NCI-H446 (cell line): Measurements from ENCODE around the gene CETP.
"Not testable (repeated sequence)": the region's sequence is repeated elsewhere in the genome, so short reads cannot be mapped to it uniquely, and the experiment has no call there.

ENCODE experiments used
- DNase-seq, 2 experiments: peaks; one replicate each; lab custom pipeline; 2025; lab: John Stamatoyannopoulos, UW

The CETP gene

GRCh38 chr16:56997931-56998330 lies 36.2 kb downstream of the CETP start:
- DNase-seq, result no peak

DNA sequence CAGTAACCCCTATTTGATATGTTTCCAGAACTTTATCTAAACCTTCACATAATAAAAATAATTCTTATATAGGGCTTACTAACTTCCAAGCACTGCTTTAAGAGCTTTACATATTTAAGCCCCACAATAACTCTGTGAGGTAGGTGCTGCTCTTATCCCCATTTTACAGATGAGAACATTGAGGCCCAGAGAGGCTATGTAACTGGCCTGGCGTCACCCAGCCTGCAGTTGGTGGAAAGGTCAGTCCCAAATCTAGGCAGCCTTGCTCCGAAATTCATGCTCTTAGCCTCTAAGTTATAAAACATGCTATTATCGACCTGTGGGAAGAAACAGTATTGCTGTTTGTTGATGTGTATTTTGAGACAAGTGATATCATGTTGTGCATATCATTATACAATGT lies 36.6 kb downstream of the CETP start:
- no peak for DNase-seq

- DNase-seq, result no peak
These were observed 37.1 kb downstream of the CETP start for GRCh38 chr16:56998861-56999260.

GRCh38 chr16:56999409-57000270 lies 37.9 kb downstream of the CETP start:
- DNase-seq, result no peak

DNA sequence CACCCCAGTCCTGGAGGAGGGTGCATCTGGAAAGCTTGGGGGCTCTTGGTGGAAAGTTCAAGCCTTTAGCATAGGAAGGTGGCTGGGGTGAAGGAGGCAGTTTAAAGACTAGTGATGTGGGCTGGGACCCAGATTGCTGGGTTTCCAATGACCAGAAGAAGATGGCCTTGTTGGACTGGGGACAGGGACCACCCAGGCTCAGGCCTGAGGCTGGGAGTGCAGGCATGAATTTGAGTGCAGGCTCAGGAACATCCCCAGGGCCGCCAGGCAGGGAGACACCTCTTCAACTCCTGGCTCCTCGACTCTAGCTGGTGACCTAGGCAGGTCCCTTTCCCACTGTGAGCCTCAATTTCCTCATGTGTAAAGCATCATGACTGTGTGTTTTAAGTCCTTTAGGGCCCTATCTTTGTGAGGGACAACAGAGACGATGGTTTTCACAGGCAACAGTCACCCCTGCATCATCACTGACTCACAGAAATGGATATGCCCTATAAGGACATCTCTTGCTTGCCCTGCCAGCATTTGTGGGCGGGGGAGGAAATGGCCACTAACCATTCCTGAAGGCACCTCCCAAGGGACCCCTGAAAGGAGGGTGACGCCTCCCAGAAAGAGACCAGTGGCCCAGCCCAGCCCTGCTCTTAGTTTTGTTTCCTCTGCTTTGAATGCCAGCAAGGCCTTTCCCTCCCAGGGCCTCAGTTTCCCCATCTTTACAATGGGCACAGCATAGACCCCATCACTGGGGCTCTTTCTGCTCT lies 38.7 kb downstream of the CETP start:
- no peak for DNase-seq

- no peak for DNase-seq
These were observed 39.4 kb downstream of the CETP start for GRCh38 chr16:57001026-57001679.

DNA sequence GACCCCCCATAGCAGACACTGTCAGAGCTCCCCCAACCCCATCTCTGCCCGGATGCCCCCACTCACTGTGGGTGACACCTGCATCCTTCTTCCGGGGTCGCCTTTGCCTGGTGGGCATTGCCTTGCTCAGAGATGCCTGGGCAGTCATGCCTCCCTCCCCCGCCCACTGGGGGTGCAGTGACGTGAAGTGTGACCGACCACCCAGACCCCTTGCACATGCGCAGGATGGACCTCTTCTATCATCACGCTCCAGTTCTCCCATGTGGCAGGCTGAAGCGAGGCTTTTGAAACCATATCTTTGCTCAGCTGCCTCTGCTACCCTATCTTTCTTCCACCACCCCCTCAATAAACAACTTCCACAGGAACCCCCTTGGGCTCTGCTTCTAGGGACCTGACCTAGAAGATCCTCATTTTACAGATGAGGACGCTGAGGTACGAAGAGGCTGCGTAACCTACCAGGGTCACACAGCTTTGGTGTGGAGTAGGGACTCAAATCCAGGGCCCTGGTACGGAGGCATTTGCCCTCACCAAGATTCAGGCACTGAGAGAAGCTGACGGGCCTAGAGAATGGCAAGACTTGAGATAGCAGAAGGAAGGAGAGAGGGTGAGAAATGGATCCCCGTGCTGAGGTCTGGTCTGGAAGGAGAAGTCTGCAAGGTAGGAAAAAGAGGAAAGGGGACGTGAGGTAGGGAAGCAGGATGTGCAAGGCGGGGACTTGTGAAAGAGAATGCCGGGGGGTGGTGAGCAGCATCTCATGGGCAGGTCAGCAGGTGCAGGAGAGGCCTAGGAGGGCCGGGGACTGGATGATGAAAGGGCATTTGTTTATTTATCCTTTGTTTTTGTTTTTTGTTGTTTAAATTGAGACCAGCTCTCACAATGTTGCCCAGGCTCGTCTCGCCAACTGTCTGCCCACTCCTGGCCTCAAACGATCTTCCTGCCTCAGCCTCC lies 42.0 kb downstream of the CETP start:
- no peak for DNase-seq

- no peak for DNase-seq
These were observed 42.9 kb downstream of the CETP start for GRCh38 chr16:57004387-57005250.

- not testable (repeated sequence) for DNase-seq
These were observed 43.8 kb downstream of the CETP start for GRCh38 chr16:57005597-57005996.

GRCh38 chr16:57007050-57007449 lies 45.3 kb downstream of the CETP start:
- DNase-seq, result no peak

GRCh38 chr16:57007530-57007929 lies 45.8 kb downstream of the CETP start:
- DNase-seq, result no peak

DNA sequence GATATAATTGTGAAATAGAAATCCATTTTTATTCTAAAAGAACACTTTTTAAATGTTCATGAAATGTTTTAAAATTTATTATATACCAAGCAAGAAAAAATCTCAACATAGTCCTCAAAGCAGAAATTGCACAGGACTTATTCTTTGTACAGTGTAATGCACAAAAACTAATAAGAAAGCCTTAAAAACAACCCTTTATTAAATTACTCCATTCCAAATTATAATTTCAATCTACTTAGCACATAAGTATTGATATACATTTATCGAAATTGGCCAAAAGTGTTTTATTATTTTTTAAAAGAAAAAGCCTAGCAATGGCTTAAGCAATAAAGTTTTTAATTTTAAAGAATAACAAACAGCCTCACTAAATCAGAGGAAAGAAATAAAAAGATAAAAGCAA lies 46.7 kb downstream of the CETP start:
- no peak for DNase-seq

DNA sequence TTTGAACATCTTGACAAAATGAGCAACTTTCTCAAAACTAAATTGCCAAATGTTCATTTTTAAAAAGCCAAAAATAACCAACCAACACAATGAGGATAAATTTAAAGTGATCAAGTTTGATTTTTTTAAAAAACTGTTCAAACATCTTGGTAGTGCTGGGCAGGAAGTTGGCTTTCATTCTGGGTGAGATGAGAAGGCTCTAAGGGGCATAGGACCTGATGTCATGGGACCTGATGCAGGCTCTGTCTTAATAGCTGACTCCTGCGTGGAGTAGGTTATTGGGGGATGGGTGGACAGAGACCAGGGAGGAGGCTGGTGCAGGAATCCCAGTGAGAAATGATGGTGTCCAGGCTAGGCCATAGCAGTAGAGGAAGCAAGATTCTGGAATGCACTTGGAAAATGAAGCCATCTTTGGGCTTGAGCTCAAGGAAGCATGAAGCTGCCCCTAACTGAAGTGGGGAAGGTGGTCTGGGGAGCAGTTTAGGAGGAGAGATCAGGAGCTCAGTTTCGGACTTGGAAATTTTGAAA lies 48.0 kb downstream of the CETP start:
- DNase-seq, result no peak

GRCh38 chr16:57012353-57012752 lies 50.6 kb downstream of the CETP start:
- DNase-seq, result no peak

GRCh38 chr16:57013229-57013628 lies 51.5 kb downstream of the CETP start:
- DNase-seq, result no peak

GRCh38 chr16:57013902-57014301 lies 52.2 kb downstream of the CETP start:
- no peak for DNase-seq

DNA sequence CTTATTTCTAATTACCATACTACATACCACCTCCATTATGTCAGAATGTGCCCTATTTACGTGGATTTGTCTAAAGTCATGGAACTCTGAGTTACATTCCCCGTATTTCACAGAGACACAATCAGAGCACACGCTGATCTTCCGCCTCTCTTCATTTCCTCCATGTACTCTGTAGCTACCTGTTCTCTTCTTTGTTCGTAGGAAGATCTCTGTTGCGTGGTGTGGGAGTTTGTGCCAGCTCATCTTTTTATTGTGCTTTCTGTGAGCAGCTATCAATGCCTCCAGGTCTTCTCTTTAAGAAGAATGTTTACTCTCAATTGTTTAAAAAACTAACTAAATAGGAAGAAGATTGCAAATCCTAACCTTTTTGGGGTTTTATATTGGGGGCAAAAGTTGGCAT lies 54.6 kb downstream of the CETP start:
- no peak for DNase-seq

DNA sequence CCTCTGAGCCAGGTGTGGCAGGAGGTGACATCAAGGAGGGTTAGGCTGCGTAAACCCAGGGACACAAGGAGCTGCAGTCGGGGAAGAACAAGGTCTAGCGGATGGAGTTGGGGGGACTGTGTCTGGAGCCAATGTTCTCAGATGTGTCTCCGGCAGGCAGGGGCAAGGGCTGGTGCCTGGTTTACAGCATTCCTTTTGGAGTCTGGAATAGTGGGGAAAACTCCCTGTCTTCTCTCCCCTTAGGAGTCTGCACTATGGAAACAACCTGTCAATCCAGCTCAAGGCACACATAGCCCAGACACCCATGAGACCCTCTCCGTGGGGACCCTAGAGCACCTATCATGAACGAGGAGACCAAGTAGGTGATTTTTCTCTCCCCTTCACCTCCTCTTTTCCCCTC lies 55.1 kb downstream of the CETP start:
- no peak for DNase-seq

- no peak for DNase-seq
These were observed 55.5 kb downstream of the CETP start for GRCh38 chr16:57017251-57017650.

DNA sequence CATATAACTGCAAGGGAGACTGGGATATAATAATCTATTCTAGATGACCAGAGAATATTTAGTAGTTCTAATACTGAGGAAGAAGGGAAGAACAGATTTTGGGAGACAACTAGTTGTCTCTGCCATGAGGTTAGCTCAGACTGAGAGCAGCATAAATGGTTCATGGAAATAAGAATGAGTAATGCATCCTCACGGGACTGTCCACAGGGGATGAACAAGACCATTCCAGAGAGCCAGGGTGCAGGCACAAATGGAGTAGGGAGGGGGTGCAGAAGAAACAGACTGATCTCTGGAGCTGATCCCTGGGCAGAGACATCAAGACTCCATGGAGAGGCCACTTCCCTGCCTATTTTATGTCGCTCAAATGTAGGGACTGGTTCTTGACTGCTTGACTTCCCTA lies 58.0 kb downstream of the CETP start:
- DNase-seq, result no peak
